ENCODE data around the gene ATAD5. TPM values are rescaled to one million over a fixed set of nuclear protein-coding genes. Genes with fewer than 3 reads are reported as not detected.

Gene ATAD5
- total RNA-seq, 1 experiment from 2014 or later = 26.0 TPM

- TF ChIP-seq FOXP4 (CRISPR knock-in tag; IDR thresholded peaks at IDR 0.05) = no peak
- TF ChIP-seq JUN (CRISPR knock-in tag; IDR thresholded peaks at IDR 0.05) = no peak; the same call in 1 of the 2 replicates
- no peak for TF ChIP-seq NR2C2 (CRISPR knock-in tag; IDR thresholded peaks at IDR 0.05)
- TF ChIP-seq GABPB1 (CRISPR knock-in tag; IDR thresholded peaks at IDR 0.05) = peak; percentile 82
- peak; percentile 92; the same call in 1 of the 2 replicates for TF ChIP-seq ARID4B (CRISPR knock-in tag; IDR thresholded peaks at IDR 0.05; ENCODE audit: borderline replicate concordance)
- no peak for TF ChIP-seq CDX4 (CRISPR knock-in tag; IDR thresholded peaks at IDR 0.05; ENCODE audit: borderline replicate concordance)
- TF ChIP-seq, protein P1, sequence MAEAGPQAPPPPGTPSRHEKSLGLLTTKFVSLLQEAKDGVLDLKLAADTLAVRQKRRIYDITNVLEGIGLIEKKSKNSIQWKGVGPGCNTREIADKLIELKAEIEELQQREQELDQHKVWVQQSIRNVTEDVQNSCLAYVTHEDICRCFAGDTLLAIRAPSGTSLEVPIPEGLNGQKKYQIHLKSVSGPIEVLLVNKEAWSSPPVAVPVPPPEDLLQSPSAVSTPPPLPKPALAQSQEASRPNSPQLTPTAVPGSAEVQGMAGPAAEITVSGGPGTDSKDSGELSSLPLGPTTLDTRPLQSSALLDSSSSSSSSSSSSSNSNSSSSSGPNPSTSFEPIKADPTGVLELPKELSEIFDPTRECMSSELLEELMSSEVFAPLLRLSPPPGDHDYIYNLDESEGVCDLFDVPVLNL (CRISPR knock-in tag; IDR thresholded peaks at IDR 0.05; ENCODE audit: borderline replicate concordance, low read depth) = peak; percentile 94
- TF ChIP-seq MLX (CRISPR knock-in tag; IDR thresholded peaks at IDR 0.05) = no peak
- no peak for TF ChIP-seq RORB (CRISPR knock-in tag; IDR thresholded peaks at IDR 0.05)
- TF ChIP-seq KAT7 (CRISPR knock-in tag; IDR thresholded peaks at IDR 0.05; ENCODE audit: borderline replicate concordance) = 0 out of 2 replicates have a peak, but pooled peaks have one; percentile 41
- TF ChIP-seq, protein P2, sequence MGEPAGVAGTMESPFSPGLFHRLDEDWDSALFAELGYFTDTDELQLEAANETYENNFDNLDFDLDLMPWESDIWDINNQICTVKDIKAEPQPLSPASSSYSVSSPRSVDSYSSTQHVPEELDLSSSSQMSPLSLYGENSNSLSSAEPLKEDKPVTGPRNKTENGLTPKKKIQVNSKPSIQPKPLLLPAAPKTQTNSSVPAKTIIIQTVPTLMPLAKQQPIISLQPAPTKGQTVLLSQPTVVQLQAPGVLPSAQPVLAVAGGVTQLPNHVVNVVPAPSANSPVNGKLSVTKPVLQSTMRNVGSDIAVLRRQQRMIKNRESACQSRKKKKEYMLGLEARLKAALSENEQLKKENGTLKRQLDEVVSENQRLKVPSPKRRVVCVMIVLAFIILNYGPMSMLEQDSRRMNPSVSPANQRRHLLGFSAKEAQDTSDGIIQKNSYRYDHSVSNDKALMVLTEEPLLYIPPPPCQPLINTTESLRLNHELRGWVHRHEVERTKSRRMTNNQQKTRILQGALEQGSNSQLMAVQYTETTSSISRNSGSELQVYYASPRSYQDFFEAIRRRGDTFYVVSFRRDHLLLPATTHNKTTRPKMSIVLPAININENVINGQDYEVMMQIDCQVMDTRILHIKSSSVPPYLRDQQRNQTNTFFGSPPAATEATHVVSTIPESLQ (CRISPR knock-in tag; IDR thresholded peaks at IDR 0.05) = no peak
- no peak for TF ChIP-seq RELA (CRISPR knock-in tag; IDR thresholded peaks at IDR 0.05; ENCODE audit: borderline replicate concordance)
- TF ChIP-seq CREB1 (CRISPR knock-in tag; IDR thresholded peaks at IDR 0.05) = no peak
- TF ChIP-seq, protein P3, sequence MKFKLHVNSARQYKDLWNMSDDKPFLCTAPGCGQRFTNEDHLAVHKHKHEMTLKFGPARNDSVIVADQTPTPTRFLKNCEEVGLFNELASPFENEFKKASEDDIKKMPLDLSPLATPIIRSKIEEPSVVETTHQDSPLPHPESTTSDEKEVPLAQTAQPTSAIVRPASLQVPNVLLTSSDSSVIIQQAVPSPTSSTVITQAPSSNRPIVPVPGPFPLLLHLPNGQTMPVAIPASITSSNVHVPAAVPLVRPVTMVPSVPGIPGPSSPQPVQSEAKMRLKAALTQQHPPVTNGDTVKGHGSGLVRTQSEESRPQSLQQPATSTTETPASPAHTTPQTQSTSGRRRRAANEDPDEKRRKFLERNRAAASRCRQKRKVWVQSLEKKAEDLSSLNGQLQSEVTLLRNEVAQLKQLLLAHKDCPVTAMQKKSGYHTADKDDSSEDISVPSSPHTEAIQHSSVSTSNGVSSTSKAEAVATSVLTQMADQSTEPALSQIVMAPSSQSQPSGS (CRISPR knock-in tag; IDR thresholded peaks at IDR 0.05; ENCODE audit: borderline replicate concordance, low read depth) = no peak
- no peak for TF ChIP-seq NR3C1 (CRISPR knock-in tag; conservative IDR thresholded peaks at IDR 0.05; ENCODE audit: low read depth)
- 0 out of 2 replicates have a peak, but pooled peaks have one; percentile 44 for TF ChIP-seq CREM (CRISPR knock-in tag; IDR thresholded peaks at IDR 0.05)
- TF ChIP-seq, protein P4, sequence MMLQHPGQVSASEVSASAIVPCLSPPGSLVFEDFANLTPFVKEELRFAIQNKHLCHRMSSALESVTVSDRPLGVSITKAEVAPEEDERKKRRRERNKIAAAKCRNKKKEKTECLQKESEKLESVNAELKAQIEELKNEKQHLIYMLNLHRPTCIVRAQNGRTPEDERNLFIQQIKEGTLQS (CRISPR knock-in tag; conservative IDR thresholded peaks at IDR 0.05) = no peak
- 0 out of 2 replicates have a peak, but pooled peaks have one; percentile 57 for TF ChIP-seq TEAD4 (CRISPR knock-in tag; IDR thresholded peaks at IDR 0.05)
- TF ChIP-seq MAX (CRISPR knock-in tag; IDR thresholded peaks at IDR 0.05) = peak; percentile 80
- no peak for TF ChIP-seq HMGA2 (CRISPR knock-in tag; IDR thresholded peaks at IDR 0.05)
- TF ChIP-seq MYBL2 (CRISPR knock-in tag; IDR thresholded peaks at IDR 0.05) = peak; percentile 76
- TF ChIP-seq ZNF219 (CRISPR knock-in tag; IDR thresholded peaks at IDR 0.05; ENCODE audit: borderline replicate concordance) = 0 out of 2 replicates have a peak, but pooled peaks have one; percentile 32
- TF ChIP-seq ZBTB43 (CRISPR knock-in tag; IDR thresholded peaks at IDR 0.05) = peak; percentile 57; the same call in 1 of the 2 replicates
Measured at GRCh38 chr17:30831663-30832437, at the start of gene ATAD5 (continued).
